LNCAP (cell line): ENCODE results near the gene EDEM3.

ENCODE experiments used
- TF ChIP-seq, protein P1 (sequence below): fragments of 450-650 bp; IDR thresholded peaks from 2 replicates; pipeline ENCODE4 v1.5.1; 2017; ENCODE audit warnings: mild to moderate bottlenecking

The EDEM3 gene

DNA sequence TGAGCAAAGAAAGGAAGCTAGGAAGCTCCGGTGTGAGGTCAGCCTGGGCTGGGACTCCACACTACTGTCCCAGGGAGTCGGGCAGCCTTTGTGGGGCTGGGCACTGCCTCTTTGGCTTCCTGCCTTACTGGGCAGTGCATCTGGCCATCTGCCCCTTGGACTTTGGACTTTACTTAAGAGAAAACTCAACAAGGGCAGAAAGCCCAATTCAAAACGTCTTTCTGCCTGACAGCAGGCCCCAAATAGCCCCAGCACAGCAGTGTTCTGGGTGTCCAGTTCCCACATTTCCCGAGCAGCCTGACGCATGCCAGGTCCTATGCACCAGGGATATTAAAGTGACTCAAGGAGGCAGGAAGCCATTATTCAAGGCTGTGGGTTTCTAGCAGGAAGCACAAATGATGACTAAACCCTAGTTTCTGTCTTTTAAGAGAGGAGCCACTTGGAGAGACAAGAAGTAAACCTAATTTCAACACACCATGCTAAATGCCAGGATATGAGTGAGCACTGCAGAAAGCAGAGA is 37.9 kb upstream of the EDEM3 start:
- TF ChIP-seq, protein P1, sequence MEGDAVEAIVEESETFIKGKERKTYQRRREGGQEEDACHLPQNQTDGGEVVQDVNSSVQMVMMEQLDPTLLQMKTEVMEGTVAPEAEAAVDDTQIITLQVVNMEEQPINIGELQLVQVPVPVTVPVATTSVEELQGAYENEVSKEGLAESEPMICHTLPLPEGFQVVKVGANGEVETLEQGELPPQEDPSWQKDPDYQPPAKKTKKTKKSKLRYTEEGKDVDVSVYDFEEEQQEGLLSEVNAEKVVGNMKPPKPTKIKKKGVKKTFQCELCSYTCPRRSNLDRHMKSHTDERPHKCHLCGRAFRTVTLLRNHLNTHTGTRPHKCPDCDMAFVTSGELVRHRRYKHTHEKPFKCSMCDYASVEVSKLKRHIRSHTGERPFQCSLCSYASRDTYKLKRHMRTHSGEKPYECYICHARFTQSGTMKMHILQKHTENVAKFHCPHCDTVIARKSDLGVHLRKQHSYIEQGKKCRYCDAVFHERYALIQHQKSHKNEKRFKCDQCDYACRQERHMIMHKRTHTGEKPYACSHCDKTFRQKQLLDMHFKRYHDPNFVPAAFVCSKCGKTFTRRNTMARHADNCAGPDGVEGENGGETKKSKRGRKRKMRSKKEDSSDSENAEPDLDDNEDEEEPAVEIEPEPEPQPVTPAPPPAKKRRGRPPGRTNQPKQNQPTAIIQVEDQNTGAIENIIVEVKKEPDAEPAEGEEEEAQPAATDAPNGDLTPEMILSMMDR = no peak

DNA sequence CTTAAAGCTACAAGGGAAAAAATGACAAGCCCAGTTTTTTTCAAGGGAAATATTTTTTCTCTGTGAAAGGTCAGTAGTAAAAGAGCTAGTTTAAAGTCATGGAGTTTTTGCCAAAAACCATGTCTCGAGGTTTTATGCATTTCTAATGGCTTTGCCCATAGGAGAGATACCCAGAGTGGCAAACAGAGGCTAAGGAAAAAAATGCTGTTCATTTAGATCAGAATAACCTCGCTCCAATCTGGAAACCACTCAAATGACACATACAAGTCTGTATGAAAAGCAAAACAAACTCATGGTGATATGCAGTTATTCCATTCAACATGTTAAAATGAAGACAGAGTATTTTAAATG is 36.9 kb upstream of the EDEM3 start:
- TF ChIP-seq, protein P1 = no peak

- TF ChIP-seq, protein P1 = no peak
These were observed 36.2 kb upstream of the EDEM3 start for GRCh38 chr1:184790642-184791549.

- TF ChIP-seq, protein P1 = no peak
These were observed 35.2 kb upstream of the EDEM3 start for GRCh38 chr1:184789884-184790283.

GRCh38 chr1:184788970-184789369 is 34.3 kb upstream of the EDEM3 start:
- TF ChIP-seq, protein P1 = no peak

DNA sequence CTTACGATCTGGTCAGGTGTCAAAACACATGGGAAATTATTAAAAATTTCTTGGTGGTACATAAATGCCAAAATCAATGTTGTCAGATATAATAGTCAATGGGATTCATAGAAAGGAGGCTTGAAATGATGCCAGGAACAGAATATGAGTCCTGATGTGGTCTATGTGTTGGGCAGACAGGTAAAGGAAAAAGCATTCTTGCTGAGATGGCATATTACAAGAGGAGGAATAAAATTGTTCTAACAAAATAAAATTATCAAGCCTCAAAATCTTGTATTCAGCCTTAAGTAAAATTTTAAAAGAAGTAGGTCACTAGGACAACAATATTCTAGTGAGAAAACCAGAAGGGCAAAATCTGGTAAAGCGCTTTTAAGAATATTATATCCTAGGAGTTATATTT is 30.9 kb upstream of the EDEM3 start:
- TF ChIP-seq, protein P1 = no peak

DNA sequence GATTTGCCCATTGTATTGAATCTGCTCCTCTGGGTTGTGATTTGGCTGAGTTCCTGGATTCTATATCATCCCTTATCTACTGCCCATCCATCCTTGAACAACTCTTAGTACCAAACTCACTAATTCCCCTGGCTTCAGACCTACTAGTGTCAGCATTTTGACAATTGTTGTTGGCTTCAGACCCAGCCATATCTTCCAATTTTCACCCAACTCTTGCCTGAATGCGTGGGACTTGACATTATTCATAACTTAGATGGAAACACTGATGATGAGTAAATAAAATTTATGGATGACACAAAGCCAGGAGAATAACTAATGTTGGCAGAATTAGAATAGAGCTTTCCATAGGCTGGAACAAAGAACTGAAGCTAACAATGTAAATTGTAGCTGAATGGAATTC is 27.3 kb upstream of the EDEM3 start:
- TF ChIP-seq, protein P1 = no peak
